Transverse colon (tissue), 3 donors: ENCODE measurements around the gene GLTPD2.

Experiments used
- CTCF ChIP-seq, 5 experiments: fragments of 200-600 bp in 3 of 5; fragments of 450-650 bp in 2 of 5; sonication (generic) in 3 of 5; IDR thresholded peaks; 1 replicate in 2 of 5; 2 replicates in 3 of 5; pipeline ENCODE4 v1.5.1; 2016 to 2017; ENCODE audit warnings: antibody characterized with exemption in 5 of 5, inconsistent platforms in 3 of 5, mild to moderate bottlenecking in 2 of 5, moderate library complexity in 1 of 5
- POLR2A ChIP-seq: fragments of 450-650 bp; IDR thresholded peaks from one replicate; pipeline ENCODE4 v1.6.1; 2016; ENCODE audit warnings: antibody characterized with exemption, mild to moderate bottlenecking, moderate library complexity

GRCh38 chr17:4786516-4786915 is 2.2 kb upstream of the GLTPD2 start:
- TF ChIP-seq CTCF (IDR thresholded peaks at IDR 0.05) (no peak), POLR2A (no peak)
